Activated naive CD4-positive, alpha-beta T cell treated with anti-CD3 and anti-CD28 coated beads, Interleukin-2, amount 50 U/mL, for 72 hours (primary cell): Measurements from ENCODE around the gene DDAH1. TPM values are rescaled to one million over a fixed set of nuclear protein-coding genes. Genes with fewer than 3 reads are reported as not detected.

Experiments used
- ATAC-seq, 2 donors: fragments of 150-1000 bp; cut with Tn5 transposase; 2 replicates each; pipeline ENCODE4 v1.10.0; 2021; ENCODE audit warnings: mild to moderate bottlenecking in 2 of 2, moderate library complexity in 2 of 2
- DNase-seq, 2 donors: peaks; one replicate each; pipeline ENCODE4 v3.0.0; 2021 to 2022; ENCODE audit warnings: low spot score in 2 of 2
- H3K27ac Mint-ChIP-seq, 2 donors: one replicate each; pipeline ENCODE4 v1.8.0; 2022; ENCODE audit warnings: mild to moderate bottlenecking in 2 of 2, mixed read lengths in 2 of 2
- H3K36me3 Mint-ChIP-seq, 2 donors: one replicate each; pipeline ENCODE4 v1.8.0; 2022; ENCODE audit warnings: mixed read lengths in 2 of 2
- H3K9me3 Mint-ChIP-seq, 2 donors: one replicate each; pipeline ENCODE4 v1.8.0; 2022; ENCODE audit warnings: mixed read lengths in 2 of 2
- total RNA-seq, 2 donors: library from RNA; stranded (reverse); gene quantifications; one replicate each; pipeline ENCODE4 v1.2.3, GENCODE V29; 2022

The DDAH1 gene
- total RNA-seq, 2 donors from 2014 or later = not detected

DNA sequence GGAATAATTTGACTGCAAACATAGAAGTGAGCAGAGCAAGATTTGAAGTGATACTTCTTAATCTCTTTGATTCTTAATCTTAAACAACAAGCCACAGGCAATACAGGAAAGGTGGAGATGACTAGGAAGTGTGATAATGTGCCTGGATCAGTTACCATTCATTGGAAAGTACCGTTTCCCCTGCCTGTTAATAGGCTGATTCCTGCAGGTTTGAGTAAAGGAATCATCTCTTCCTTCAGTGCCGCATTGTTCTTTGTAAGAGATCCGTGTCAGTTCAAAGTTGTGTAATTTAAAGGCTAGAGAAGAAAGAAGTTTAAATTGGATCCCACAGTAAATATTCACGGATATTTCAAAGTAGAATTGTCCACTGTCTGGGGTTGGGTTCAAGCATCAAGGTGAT, 145.0 kb downstream of the DDAH1 start:
- ATAC-seq = peak in 1 of 2 donors; percentile 22
- no peak for DNase-seq
- H3K9me3 Mint-ChIP-seq = no peaks in the 10 kb centered on the region
- no peaks in the 10 kb centered on the region for H3K36me3 Mint-ChIP-seq
- H3K27ac Mint-ChIP-seq = no peak overlapping the region

DNA sequence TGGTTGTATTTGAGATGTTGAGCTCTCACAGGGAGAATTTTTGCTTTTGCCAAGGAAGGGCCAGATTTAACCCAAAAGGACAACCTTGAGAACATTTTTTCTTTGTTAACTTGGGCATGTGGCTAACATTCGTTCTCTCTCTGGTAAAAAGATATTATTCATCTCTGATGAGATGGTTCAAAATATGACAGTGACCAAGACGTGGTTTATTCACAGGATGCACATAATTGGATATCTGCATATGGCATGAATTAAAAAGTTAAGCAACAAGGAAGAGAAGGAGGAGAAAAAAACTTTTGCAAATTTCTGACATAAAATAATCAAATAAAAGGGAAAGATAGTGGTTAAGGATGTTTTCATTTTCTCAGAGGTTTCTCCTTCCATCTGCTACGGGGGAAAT, 145.5 kb downstream of the DDAH1 start:
- no peak for ATAC-seq
- H3K9me3 Mint-ChIP-seq = no peaks in the 10 kb centered on the region

DNA sequence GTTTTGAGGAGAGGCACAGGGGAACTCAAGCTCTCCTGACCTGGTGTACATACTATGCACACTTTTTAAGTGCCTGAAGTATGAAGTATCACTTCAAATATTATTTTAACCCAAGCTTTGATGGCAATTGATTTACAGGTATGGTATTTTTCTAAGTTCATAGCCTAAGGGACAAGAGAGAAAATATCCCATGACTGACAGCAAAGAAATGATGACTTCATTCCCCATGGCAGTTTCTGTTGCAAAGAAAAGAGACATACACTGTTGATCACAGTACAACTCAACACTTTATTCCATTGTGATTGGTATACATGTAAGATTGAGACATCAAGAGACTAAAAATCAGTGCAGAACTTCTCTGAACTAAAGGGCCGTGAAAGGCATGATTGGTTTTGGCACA, 146.7 kb downstream of the DDAH1 start:
- H3K36me3 Mint-ChIP-seq = no peaks in the 10 kb centered on the region
- DNase-seq (no peak), ATAC-seq (no peak)
- no peak overlapping the region for H3K27ac Mint-ChIP-seq
- H3K9me3 Mint-ChIP-seq = no peaks in the 10 kb centered on the region

More for the DNA sequence above, 145.5 kb downstream of the DDAH1 start:
- Mint-ChIP-seq H3K27ac (no peak overlapping the region), H3K36me3 (no peaks in the 10 kb centered on the region)
- DNase-seq = no peak

DNA sequence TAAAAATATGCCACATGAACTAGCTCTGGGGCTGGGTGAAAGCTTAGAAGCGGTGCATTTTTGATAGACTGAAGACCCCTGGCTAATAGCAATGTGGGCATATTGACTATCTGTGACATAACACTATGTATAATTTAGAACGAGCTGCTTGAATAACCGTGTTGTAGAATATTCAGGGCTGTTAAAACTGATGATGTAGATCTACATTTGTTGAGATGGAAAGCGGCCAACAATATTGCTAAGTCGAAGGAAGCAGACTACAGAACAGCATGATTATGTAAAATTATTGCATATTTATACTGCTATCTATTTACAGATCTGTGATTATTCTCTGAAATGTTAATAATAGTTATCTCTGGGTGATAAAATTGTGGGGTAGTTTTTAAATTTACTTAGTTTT, 147.4 kb downstream of the DDAH1 start:
- ATAC-seq (no peak), DNase-seq (no peak)
- H3K9me3 Mint-ChIP-seq = no peaks in the 10 kb centered on the region
- no peaks in the 10 kb centered on the region for H3K36me3 Mint-ChIP-seq
- H3K27ac Mint-ChIP-seq = no peak overlapping the region

DNA sequence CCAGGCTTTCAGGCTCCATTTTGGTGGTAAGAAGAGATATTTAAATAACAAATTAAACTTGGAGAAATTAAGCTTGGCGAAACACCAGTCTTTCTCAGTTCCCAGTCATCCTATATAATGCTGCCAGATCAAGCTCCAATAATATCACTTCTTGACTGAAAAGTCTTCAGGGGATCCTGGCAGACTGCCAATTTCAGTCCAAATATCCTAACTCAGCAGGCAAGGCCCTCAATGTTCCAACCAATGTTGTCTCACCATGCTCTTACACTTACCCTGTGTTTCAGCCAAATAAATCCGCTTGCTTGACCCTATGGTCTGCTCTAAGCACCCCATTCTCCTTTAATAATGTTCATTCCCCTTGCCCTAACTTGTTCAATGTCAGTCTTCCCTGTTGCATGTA, 148.6 kb downstream of the DDAH1 start:
- no peaks in the 10 kb centered on the region for H3K9me3 Mint-ChIP-seq
- no peaks in the 10 kb centered on the region for H3K36me3 Mint-ChIP-seq
- no peak overlapping the region for H3K27ac Mint-ChIP-seq
- ATAC-seq = no peak
- DNase-seq = no peak

DNA sequence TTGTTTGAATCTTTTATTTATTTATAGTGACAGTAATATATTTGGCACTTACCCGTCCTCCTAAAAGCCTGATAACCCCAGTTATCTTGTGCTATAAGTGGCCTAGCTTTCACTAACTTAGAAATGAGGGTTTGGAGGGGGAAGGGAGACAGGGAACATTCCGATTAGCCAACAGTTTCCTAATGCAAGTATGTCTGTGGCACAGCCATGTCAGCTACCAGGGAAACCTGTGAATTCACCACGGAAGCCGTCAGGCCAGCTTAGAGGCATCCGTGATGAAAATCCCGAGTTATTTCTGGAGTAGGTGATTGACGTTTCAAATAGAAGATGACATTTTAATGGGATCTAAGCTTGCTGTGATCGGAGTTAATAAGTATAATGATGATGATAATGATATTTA, 149.2 kb downstream of the DDAH1 start:
- DNase-seq (no peak), ATAC-seq (no peak)
- no peaks in the 10 kb centered on the region for H3K9me3 Mint-ChIP-seq
- no peak overlapping the region for H3K27ac Mint-ChIP-seq
- H3K36me3 Mint-ChIP-seq = no peaks in the 10 kb centered on the region

DNA sequence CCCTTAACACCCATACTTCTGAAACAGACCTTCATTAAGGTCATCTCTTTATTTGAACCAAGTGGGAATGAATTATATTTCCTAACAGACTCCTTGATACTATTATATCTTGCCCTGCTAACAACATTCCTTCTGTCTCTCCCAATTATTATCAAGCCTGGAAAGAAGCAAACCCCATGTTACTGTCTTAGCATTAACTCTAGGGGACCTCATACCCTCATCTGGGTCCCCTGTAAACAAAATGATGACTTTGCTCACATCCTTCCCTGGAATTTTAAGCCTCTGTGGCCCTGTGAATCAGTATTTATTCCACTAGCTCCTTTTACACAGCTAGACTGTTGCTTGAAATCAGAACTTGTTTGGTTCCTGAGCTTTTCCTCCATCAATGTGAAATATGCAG, 150.2 kb downstream of the DDAH1 start:
- no peak for ATAC-seq
- H3K27ac Mint-ChIP-seq = no peak overlapping the region
- H3K36me3 Mint-ChIP-seq = no peaks in the 10 kb centered on the region
- H3K9me3 Mint-ChIP-seq = no peaks in the 10 kb centered on the region
- DNase-seq = no peak

DNA sequence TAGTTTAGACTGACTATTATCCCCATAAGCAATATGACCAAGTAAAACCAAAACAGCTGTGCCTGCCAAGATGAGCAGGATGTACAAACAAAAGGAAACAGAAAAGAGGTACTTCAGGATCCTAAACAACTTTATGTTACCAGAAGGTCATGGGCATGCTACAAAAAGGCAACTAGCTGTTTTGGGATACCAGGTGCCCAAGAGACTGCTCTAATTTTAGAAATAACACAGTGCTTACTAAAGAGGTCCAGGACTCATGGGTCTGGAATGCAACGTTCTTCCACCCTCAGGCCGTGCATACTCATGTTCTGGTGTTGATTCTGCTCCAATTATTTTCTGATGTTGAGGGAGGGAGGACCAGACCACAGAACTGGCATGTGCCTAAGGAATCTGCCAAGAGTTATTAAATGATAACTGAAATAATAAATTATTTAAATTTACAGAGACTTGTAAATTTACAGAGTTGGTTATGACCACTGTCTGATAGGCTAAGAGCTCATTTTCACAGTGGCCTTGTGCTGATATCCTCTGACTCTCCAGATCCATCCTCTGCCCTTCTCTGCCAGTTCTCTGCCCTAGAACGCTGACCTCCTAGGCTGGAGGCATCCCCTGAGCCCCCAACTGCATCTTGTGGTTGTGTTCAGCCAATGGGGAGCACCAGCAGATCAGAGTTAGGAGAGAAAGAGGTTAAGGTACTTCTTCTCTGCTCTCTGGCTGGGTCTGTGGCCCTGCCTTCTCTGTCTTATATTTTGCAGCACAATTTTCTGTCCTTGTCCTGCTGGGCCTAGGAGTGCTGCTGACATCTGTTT, 150.9 kb downstream of the DDAH1 start:
- no peak for DNase-seq
- Mint-ChIP-seq H3K9me3 (no peaks in the 10 kb centered on the region), H3K36me3 (no peaks in the 10 kb centered on the region), H3K27ac (no peak overlapping the region)
- ATAC-seq = no peak

DNA sequence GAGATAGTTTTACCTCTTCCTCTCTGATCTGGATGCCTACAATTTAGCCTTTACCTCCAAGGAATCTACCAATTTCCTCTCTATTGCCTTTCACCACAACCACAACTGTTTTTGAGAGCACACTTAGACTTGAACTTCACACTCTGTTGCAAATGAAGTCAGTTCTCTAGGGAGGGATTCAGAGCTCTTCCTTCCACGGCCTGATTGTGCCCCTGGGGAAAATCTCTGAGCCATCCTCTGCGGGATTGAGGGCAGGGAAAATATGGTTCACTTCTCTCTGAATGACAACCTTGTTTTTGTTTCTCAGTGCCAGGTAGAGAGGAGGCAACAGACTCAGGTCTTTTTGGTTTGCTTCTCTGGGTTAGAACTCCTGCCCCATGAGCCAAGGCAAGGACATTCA, 153.1 kb downstream of the DDAH1 start:
- ATAC-seq = no peak
- Mint-ChIP-seq H3K27ac (no peak overlapping the region), H3K9me3 (no peaks in the 10 kb centered on the region), H3K36me3 (no peaks in the 10 kb centered on the region)
- no peak for DNase-seq

DNA sequence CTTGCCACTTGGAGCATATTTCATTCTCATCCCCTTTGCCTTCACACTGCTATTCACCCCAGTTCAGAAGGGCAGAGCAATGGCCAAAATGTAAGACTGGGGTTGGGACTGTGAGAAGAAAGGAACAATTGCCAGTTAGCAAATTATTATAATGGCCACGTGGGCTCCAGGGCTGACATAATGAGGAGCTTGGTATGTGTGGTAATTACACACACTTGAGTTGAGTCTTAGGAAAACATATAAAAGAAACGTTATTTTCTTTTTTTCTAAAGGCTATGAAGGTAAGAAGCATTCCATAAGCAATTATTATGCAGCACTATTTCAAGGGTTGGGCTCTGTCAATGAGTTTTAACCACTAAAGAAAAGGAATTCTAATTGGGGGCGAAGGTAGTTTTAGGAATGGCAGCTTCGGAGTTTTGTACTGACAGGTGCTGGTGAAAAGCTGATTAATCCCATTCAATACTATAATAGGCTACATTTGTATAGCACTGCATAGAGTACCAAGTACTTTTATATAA, 156.1 kb downstream of the DDAH1 start:
- H3K36me3 Mint-ChIP-seq = no peaks in the 10 kb centered on the region
- H3K9me3 Mint-ChIP-seq = no peaks in the 10 kb centered on the region
- H3K27ac Mint-ChIP-seq = no peak overlapping the region
- ATAC-seq = no peak
- DNase-seq = no peak

DNA sequence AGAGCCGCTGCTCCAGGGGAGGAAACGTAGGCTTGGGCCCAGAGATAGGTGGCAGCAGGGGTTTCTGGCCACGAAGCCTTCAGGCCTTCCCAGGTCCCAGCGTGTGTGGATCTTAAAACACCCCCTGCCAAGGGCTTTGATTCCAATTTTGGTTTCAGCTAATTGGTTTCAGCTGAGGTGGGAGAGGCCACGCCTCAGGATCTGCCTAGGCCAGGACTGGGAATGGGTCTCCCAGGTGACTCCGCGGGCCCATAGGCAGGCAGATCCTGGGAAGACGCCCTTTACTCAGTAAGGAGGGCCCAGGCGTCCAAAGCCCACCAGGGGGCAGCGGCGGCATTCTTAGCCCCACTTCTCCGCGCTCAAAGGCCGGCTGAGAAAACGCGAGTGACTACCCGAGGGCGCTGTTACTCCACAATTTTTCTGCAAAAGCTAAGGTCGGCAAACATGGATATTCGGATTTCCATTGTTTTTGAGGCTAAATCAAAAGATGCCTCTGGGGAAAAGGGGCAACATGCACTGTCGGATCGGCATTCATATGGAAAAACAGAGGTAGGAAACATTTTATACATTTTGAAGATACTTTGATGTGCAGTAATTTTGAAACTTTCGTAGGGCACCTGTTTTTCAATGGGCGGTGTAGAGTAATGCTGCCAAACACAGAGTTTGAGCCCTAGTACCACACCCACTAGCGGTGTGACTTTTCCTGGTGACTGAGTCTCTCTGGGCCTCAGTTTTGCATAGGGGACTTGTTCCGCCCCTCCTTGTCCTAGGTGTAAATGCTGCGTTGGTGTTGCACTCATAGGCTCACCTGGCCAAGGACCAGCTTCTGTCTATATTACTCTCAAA, 156.7 kb downstream of the DDAH1 start:
- H3K9me3 Mint-ChIP-seq = no peaks in the 10 kb centered on the region
- no peak overlapping the region for H3K27ac Mint-ChIP-seq
- peak in 1 of 2 donors; percentile 73 for DNase-seq
- peak; percentile 83 to 92 for ATAC-seq
- H3K36me3 Mint-ChIP-seq = no peaks in the 10 kb centered on the region

DNA sequence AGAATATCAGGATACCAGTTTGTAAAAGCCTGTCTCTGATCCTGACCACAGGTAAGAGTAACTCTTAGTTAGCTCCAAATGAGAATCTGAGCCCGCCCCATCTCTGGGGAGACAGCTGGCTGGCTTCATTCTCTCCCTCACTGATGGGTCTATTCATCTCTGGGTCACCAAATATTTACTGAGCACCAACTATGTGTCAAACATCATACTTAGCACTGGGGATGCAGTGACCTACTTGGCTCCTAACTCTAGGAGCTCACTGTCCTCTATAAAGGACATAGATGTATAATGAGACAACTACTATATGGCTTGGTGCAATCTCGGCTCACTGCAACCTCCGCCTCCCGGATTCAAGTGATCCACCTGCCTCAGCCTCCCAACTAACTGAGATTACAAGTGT, 158.7 kb downstream of the DDAH1 start:
- H3K27ac Mint-ChIP-seq = no peak overlapping the region
- ATAC-seq = no peak
- no peaks in the 10 kb centered on the region for H3K36me3 Mint-ChIP-seq
- no peak for DNase-seq
- no peaks in the 10 kb centered on the region for H3K9me3 Mint-ChIP-seq

DNA sequence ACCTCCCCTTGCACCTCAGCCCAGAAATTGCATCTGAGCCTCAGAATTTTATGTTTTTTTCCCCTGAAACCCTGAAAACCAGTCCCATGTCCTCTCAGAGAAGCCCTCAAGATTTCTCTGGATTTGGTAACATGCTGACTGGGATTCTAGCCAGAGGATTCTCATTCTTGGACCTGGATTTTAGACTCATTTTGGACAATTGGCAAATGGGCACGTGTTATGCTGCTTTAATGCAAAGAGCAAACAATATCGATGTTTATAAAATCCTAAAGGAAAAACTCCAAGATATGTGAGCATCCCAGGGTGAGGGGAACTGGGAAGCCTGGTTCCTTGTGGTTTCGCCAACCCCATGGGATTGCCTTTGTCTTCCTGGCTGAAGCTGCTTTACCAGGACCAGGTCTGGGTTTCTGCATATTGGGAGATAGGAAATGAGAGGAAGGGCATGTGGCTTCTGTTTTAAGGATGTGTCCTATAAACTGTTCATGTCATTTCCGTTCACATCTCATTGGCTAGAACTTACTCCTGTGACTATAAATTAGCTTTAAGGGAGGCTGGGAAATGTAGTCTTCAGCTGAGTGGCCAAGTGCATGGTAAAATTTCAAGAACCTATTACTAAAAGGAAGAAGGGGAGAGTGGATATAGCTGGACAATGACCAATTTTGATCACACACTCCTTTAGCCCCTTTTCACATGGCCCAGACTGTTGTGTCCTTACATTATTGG, 161.4 kb downstream of the DDAH1 start:
- DNase-seq (no peak), ATAC-seq (no peak)
- no peaks in the 10 kb centered on the region for H3K9me3 Mint-ChIP-seq
- H3K27ac Mint-ChIP-seq = no peak overlapping the region
- H3K36me3 Mint-ChIP-seq = no peaks in the 10 kb centered on the region

DNA sequence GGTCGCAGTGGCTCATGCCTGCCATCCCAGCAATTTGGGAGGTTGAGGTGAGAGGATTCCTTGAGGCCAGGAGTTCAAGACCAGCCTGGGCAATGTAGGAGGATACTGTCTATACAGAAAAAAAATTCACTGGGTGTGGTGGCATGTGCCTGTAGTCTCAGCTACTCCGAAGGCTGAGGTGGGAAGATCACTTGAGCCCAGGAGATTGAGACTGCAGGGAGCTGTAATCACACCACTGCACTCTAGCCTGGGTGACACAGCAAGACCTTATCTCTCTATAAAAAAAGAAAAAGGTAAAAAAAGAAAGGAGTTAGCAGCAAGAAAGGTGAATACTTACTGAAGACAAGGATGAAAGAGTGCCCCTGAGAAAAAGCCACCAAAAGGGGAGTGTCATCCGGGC, 164.8 kb downstream of the DDAH1 start:
- Mint-ChIP-seq H3K27ac (no peak overlapping the region), H3K9me3 (no peaks in the 10 kb centered on the region), H3K36me3 (no peaks in the 10 kb centered on the region)
- ATAC-seq = no peak
- DNase-seq = no peak

DNA sequence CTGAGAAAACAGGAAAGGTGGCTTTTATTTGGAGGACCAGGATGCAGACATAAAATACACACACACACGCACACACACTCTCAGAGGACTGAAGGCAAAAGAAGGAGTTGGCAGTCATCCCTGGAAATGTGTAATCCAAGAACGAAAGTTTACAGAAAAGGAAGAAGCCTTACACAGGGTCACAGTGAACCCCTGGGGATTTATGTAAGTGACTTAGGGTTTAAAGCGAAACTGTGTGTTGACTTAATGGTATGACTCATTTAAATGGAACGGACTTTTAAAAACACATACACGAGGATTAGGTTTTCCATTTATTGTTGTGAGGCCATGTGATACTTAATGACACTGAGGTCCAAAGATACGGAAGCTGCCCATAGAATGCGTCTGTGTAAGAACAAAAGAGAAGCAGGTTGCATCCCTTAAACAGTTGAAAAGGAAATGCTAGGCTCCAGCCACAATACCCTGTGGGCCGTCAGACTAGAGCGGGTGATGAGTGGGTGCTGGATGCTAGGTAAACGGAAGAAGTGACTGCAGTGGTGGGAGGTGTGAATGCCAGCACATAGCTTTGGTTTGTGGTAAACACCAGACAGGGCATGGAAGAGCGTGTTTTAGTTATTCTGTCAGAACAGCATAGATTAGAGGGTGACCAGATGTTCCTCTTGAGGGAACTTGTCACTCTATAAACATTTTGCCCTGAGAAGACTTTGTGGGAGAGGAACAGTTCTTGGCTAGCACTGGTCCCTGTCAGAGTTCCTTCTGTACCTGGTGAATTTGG, 166.9 kb downstream of the DDAH1 start:
- peak overlapping the region; percentile 22 to 63 for H3K27ac Mint-ChIP-seq
- DNase-seq = peak; percentile 74 to 80
- no peaks in the 10 kb centered on the region for H3K9me3 Mint-ChIP-seq
- peak; percentile 98 for ATAC-seq
- no peaks in the 10 kb centered on the region for H3K36me3 Mint-ChIP-seq

DNA sequence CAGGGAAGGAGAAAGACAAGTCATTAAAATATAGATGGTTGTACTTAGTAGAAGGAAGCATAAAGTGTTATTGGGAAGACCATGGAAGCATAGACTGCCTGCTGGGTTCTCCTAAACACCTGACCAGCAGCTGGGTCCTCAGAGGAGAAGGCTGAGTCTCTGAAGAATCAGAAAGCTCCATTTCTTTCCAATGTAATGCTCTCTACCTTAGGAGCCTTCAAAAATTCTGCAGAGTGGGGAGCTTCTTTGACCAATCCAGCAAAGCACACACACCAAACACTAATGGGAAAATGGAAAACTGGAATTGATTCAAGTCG, 167.5 kb downstream of the DDAH1 start:
- H3K27ac Mint-ChIP-seq = peak overlapping the region; percentile 22 to 63
- no peaks in the 10 kb centered on the region for H3K9me3 Mint-ChIP-seq

More for the DNA sequence above, 167.5 kb downstream of the DDAH1 start:
- ATAC-seq = no peak
- no peak for DNase-seq
- H3K36me3 Mint-ChIP-seq = no peaks in the 10 kb centered on the region
